Suprapubic skin (tissue), 4 donors: ENCODE data around the gene ERRFI1. TPM values are rescaled to one million over a fixed set of nuclear protein-coding genes. Genes with fewer than 3 reads are reported as not detected.
A peak's percentile ranks its signal among the peaks of the same experiment; 100 is the strongest.

Experiments
- DNase-seq, 2 donors: peaks; one replicate each; pipeline ENCODE4 v3.0.0-alpha.2; 2019; ENCODE audit warnings: low spot score in 2 of 2
- H3K27ac ChIP-seq: fragments of 200-600 bp; sonication (generic); one replicate; pipeline ENCODE4 v1.5.1; 2019
- H3K27me3 ChIP-seq: fragments of 200-600 bp; sonication (generic); one replicate; pipeline ENCODE4 v1.5.1; 2019
- H3K36me3 ChIP-seq: fragments of 200-600 bp; sonication (generic); one replicate; pipeline ENCODE4 v1.5.1; 2019
- H3K4me1 ChIP-seq: fragments of 200-600 bp; sonication (generic); one replicate; pipeline ENCODE4 v1.5.1; 2019
- H3K4me3 ChIP-seq: fragments of 200-600 bp; sonication (generic); one replicate; pipeline ENCODE4 v1.5.1; 2019; ENCODE audit warnings: mild to moderate bottlenecking
- H3K9me3 ChIP-seq: fragments of 200-600 bp; sonication (generic); one replicate; pipeline ENCODE4 v1.5.1; 2019
- EP300 ChIP-seq: sonication (generic); formaldehyde crosslinking; IDR thresholded peaks from one replicate; pipeline ENCODE4 v1.6.1; 2017; ENCODE audit warnings: antibody characterized with exemption
- POLR2A ChIP-seq, 2 donors: fragments of 450-650 bp; IDR thresholded peaks; one replicate each; pipeline ENCODE4 v1.6.1; 2017; ENCODE audit warnings: antibody characterized with exemption in 2 of 2, mild to moderate bottlenecking in 2 of 2, moderate library complexity in 2 of 2
- POLR2AphosphoS5 ChIP-seq, 3 donors: sonication (generic); formaldehyde crosslinking; IDR thresholded peaks; one replicate each; pipeline ENCODE4 v1.6.1; 2017; ENCODE audit warnings: antibody characterized with exemption in 3 of 3
- WGBS: methylation state at CpG from one replicate; pipeline ENCODE4 v1.1.5; 2018; 5-methylcytosine and 5-hydroxymethylcytosine counted together
- total RNA-seq, 4 donors: library from RNA; depleted of rRNA; stranded (reverse); fragments of >200 nt; gene quantifications; one replicate each; pipeline ENCODE4 v1.1.0, GENCODE V29; 2016
- TF ChIP-seq, protein P1 (sequence below), 2 donors: fragments of 200-600 bp in 1 of 2; fragments of 450-650 bp in 1 of 2; sonication (generic) in 1 of 2; IDR thresholded peaks; one replicate each; pipeline ENCODE4 v1.5.1; 2016 to 2019; ENCODE audit warnings: antibody characterized with exemption in 2 of 2, mild to moderate bottlenecking in 1 of 2, moderate library complexity in 1 of 2

ERRFI1 gene
- total RNA-seq, 4 donors from 2014 or later = 128 to 312 (median 262) TPM

GRCh38 chr1:8021676-8022266 is 4.3 kb downstream of the ERRFI1 start:
- H3K27ac ChIP-seq = peak overlapping the region; percentile 38
- TF ChIP-seq EP300 = no peak
- TF ChIP-seq POLR2AphosphoS5 (IDR thresholded peaks at IDR 0.05) = no peak
- no peak for TF ChIP-seq POLR2A (IDR thresholded peaks at IDR 0.05)
- TF ChIP-seq, protein P1, sequence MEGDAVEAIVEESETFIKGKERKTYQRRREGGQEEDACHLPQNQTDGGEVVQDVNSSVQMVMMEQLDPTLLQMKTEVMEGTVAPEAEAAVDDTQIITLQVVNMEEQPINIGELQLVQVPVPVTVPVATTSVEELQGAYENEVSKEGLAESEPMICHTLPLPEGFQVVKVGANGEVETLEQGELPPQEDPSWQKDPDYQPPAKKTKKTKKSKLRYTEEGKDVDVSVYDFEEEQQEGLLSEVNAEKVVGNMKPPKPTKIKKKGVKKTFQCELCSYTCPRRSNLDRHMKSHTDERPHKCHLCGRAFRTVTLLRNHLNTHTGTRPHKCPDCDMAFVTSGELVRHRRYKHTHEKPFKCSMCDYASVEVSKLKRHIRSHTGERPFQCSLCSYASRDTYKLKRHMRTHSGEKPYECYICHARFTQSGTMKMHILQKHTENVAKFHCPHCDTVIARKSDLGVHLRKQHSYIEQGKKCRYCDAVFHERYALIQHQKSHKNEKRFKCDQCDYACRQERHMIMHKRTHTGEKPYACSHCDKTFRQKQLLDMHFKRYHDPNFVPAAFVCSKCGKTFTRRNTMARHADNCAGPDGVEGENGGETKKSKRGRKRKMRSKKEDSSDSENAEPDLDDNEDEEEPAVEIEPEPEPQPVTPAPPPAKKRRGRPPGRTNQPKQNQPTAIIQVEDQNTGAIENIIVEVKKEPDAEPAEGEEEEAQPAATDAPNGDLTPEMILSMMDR (IDR thresholded peaks at IDR 0.05) = no peak
- WGBS = 71% methylated on average over 6 of the region's 6 CpGs
- DNase-seq = no peak
- H3K27me3 ChIP-seq = no peaks in the 10 kb centered on the region
- peaks cover 76% of the 10 kb centered on the region for H3K4me1 ChIP-seq
- no peaks in the 10 kb centered on the region for H3K36me3 ChIP-seq
- H3K9me3 ChIP-seq = no peaks in the 10 kb centered on the region
- peak overlapping the region; percentile 94 for H3K4me3 ChIP-seq

- no peak for DNase-seq
These were observed 6.1 kb downstream of the ERRFI1 start for GRCh38 chr1:8020032-8020431.

GRCh38 chr1:8019229-8019620 is 6.9 kb downstream of the ERRFI1 start:
- Histone ChIP-seq H3K27ac (peak overlapping the region; percentile 32), H3K27me3 (no peaks in the 10 kb centered on the region), H3K4me1 (peaks cover 93% of the 10 kb centered on the region), H3K4me3 (no peak overlapping the region), H3K9me3 (no peaks in the 10 kb centered on the region), H3K36me3 (peaks cover 6% of the 10 kb centered on the region)
- 88% methylated on average over 5 of the region's 5 CpGs for WGBS
- DNase-seq = no peak
- TF ChIP-seq POLR2A (IDR thresholded peaks at IDR 0.05) (no peak), EP300 (no peak), POLR2AphosphoS5 (IDR thresholded peaks at IDR 0.05) (no peak)
- TF ChIP-seq, protein P1 (IDR thresholded peaks at IDR 0.05) = no peak

More at GRCh38 chr1:8020032-8020431, 6.1 kb downstream of the ERRFI1 start:
- Histone ChIP-seq H3K27ac (peak overlapping the region; percentile 32), H3K9me3 (no peaks in the 10 kb centered on the region), H3K4me3 (no peak overlapping the region), H3K27me3 (no peaks in the 10 kb centered on the region), H3K4me1 (peaks cover 85% of the 10 kb centered on the region), H3K36me3 (no peaks in the 10 kb centered on the region)
- TF ChIP-seq EP300 (no peak), POLR2AphosphoS5 (IDR thresholded peaks at IDR 0.05) (no peak), POLR2A (IDR thresholded peaks at IDR 0.05) (no peak)
- TF ChIP-seq, protein P1 (IDR thresholded peaks at IDR 0.05) = no peak

GRCh38 chr1:8018492-8019228 is 7.4 kb downstream of the ERRFI1 start:
- Histone ChIP-seq H3K27ac (peak overlapping the region; percentile 77), H3K4me3 (no peak overlapping the region), H3K36me3 (peaks cover 11% of the 10 kb centered on the region), H3K27me3 (no peaks in the 10 kb centered on the region), H3K9me3 (no peaks in the 10 kb centered on the region), H3K4me1 (peaks cover 98% of the 10 kb centered on the region)
- no peak for DNase-seq
- TF ChIP-seq, protein P1 (IDR thresholded peaks at IDR 0.05) = no peak
- TF ChIP-seq POLR2AphosphoS5 (IDR thresholded peaks at IDR 0.05) (no peak), EP300 (no peak), POLR2A (IDR thresholded peaks at IDR 0.05) (no peak)
- WGBS = 84% methylated on average over 3 of the region's 3 CpGs

DNA sequence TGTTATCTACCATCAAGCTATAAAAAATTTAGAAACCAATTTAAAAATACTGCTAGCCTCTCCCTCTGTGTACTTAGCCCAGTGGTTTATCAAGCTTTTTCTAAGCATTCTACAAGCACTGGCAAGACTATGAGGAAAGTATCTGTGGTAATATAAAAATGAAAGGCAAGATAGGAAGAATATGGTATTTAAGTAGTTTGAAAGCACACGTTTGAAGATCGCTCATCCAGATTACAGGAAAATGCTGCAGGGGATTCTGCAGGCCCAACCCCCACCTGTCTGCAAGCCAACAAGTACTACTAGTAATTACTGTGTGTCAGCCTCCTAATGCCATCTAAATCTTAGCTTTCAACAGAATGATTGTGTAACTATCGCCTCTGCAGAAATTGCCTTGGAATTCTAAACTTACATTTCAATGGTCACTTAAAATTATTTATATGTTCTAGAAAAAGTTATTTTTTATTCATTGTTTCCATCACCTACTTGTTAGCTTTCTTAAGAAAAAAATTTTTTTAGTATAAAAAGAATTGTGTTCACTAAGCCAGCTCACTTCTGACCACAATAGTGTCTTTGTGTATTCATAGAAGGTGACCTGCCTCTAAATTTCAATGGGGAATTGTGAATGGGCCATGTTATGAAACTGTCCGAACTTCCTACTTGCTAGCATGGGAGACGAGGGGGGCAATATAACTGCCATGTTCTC is 8.5 kb downstream of the ERRFI1 start:
- Histone ChIP-seq H3K4me3 (peak overlapping the region; percentile 8), H3K27ac (peak overlapping the region; percentile 77), H3K4me1 (peaks cover 94% of the 10 kb centered on the region), H3K9me3 (no peaks in the 10 kb centered on the region), H3K27me3 (no peaks in the 10 kb centered on the region), H3K36me3 (peaks cover 20% of the 10 kb centered on the region)
- peak in 1 of 3 donors; percentile 75 for TF ChIP-seq POLR2AphosphoS5 (IDR thresholded peaks at IDR 0.05)
- TF ChIP-seq POLR2A (IDR thresholded peaks at IDR 0.05) = no peak
- DNase-seq = no peak
- WGBS = 39% methylated on average over 5 of the region's 5 CpGs
